ENCODE measurements around the gene CD69. TPM values are rescaled to one million over a fixed set of nuclear protein-coding genes. Genes with fewer than 3 reads are reported as not detected.
A peak's percentile ranks its signal among the peaks of the same experiment; 100 is the strongest.

The CD69 gene
- total RNA-seq, 1 experiment from 2014 or later, result not detected

DNA sequence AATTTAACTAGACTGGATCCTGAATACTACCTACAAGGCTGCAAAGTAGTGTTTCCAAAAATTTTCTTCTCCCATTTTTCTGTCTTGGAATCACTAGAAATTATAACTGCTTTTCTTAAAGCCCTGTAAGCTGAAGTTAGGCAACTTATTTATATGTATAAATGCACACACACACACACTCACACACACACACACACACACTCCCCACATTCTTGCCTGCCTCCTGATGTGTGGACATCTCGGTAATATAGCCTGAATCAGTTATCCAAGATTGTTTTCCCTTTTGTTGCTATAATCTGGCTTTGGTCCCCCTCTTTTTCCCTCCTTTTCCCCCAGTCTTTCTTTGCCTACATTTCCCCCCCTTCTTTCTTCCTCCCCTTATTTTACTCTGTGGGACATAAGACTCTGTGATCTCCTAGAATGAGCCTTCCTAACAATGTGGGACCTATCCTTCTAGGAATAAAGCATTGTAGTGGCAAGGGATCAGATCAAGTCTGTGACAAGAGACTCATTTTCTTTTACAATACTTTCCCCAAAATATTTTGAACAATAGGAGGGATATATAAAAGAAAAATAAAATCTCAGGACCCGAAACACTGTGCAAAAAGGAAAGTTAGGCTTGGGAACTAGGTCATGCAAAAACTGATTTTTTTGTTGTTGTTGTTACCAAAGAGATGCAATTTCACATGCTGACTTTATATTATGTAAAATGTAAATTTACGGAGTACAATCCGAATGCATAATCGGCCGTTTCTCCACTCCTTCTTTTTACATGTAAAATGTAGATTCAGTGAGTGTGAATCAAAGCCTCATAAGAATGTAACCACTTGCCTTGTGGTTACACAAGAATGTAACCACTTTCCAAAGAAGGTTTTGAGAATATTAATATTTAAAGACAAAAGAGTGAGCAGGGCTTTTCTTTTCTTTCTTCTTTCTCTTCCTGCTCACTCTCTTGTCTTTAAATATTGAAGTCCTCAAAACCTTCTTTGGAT, 26.3 kb upstream of the CD69 start:
- Histone ChIP-seq H3K4me3 (peak overlapping the region; percentile 26), H3K9me3 (peaks cover 3% of the 10 kb centered on the region; the same call in 1 of the 2 replicates), H3K27me3 (no peaks in the 10 kb centered on the region), H3K36me3 (no peaks in the 10 kb centered on the region)
- DNase-seq, result no peak

GRCh38 chr12:9784816-9785215, 24.1 kb upstream of the CD69 start:
- H3K36me3 ChIP-seq, result no peaks in the 10 kb centered on the region
- H3K4me3 ChIP-seq, result no peak overlapping the region
- DNase-seq, result no peak
- no peaks in the 10 kb centered on the region for H3K27me3 ChIP-seq
- peaks cover 2% of the 10 kb centered on the region; the same call in 1 of the 2 replicates for H3K9me3 ChIP-seq

DNA sequence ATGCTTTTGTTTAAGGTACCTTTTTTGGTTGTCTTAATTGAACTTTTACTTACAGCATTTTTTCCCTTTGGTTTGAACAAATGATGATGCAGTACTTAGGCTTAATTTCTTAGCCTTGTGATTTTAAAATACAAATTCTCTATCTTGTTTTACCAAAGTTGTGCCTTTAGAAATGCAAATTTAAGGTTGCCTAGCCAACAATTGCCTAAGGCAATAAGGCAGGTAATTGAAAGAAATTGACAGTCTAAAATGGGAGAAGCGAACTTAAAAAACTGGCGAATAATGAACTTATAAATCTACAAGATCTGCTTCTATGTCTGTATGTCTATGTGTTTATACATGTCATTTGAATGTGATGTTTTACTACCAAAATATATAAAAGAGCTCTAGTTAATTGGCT, 23.6 kb upstream of the CD69 start:
- Histone ChIP-seq H3K4me3 (no peak overlapping the region), H3K36me3 (no peaks in the 10 kb centered on the region), H3K27me3 (no peaks in the 10 kb centered on the region), H3K9me3 (no peaks in the 10 kb centered on the region)
- DNase-seq, result no peak

- H3K27me3 ChIP-seq, result no peaks in the 10 kb centered on the region
- DNase-seq, result no peak
- no peaks in the 10 kb centered on the region for H3K36me3 ChIP-seq
- H3K4me3 ChIP-seq, result no peak overlapping the region
- no peaks in the 10 kb centered on the region for H3K9me3 ChIP-seq
Measured at GRCh38 chr12:9782547-9783382, 22.1 kb upstream of the CD69 start.

DNA sequence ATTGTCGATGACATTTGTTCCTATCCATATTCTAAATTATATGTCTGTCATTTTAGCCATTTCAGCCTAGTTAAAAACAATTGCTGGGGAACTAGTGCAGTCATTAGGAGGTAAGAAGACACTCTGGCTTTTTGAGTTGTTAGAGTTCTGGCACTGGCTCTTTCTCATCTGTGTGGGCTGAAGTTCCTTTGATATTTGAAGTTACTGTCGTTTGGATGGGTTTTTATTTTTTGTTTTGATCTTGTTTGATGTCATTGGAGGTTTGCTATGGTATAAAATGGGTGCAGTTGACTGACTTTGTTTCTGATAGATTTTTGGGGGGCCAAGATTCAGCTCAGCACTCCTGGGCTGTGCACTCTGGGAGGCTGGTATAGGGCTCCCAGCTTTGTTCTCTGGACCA, 20.7 kb upstream of the CD69 start:
- Histone ChIP-seq H3K27me3 (no peaks in the 10 kb centered on the region), H3K4me3 (no peak overlapping the region), H3K36me3 (no peaks in the 10 kb centered on the region)

DNA sequence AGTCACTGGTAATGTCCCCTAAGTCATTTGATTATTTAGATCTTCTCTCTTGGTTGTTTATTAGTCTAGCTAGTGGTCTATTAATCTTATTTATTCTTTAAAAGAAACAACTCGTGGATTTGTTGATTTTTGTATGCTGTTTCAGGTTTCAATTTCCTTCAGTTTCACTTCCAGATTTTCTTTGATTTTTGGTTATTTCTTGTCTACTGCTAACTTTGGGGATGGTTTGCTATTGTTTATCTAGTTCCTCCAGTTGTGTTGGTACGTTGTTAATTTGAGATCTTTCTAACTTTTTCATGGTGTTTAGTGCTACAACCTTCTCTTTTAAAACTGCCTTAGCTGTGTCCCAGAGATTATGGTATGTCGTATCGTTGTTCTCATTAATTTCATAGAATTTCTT, 18.5 kb upstream of the CD69 start:
- H3K4me3 ChIP-seq, result no peak overlapping the region
- no peaks in the 10 kb centered on the region for H3K27me3 ChIP-seq
- H3K36me3 ChIP-seq, result no peaks in the 10 kb centered on the region
- H3K9me3 ChIP-seq, result no peaks in the 10 kb centered on the region
- DNase-seq, result no peak

More for the DNA sequence above, 20.7 kb upstream of the CD69 start:
- no peak for DNase-seq
- no peaks in the 10 kb centered on the region for H3K9me3 ChIP-seq

DNA sequence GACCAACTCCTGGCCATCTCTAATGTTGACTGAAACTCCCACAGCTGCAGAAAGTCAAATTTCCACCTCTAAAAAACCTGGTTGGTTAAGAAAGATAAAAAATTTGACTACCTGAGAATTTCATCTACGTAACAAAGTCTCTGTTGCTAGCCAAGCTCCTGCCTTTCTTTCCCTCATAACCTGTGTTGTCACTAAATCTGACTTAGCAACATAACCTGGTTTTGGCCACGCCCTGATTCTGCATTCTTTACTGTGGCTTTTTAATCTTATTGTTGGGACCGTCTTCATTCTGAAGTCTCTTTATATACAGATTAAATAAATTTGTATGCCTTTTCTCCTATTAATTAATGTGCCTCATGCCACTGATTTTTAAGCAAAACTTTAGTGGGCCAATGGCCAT, 16.1 kb upstream of the CD69 start:
- DNase-seq, result no peak
- Histone ChIP-seq H3K27me3 (no peaks in the 10 kb centered on the region), H3K36me3 (no peaks in the 10 kb centered on the region), H3K9me3 (no peaks in the 10 kb centered on the region), H3K4me3 (no peak overlapping the region)

DNA sequence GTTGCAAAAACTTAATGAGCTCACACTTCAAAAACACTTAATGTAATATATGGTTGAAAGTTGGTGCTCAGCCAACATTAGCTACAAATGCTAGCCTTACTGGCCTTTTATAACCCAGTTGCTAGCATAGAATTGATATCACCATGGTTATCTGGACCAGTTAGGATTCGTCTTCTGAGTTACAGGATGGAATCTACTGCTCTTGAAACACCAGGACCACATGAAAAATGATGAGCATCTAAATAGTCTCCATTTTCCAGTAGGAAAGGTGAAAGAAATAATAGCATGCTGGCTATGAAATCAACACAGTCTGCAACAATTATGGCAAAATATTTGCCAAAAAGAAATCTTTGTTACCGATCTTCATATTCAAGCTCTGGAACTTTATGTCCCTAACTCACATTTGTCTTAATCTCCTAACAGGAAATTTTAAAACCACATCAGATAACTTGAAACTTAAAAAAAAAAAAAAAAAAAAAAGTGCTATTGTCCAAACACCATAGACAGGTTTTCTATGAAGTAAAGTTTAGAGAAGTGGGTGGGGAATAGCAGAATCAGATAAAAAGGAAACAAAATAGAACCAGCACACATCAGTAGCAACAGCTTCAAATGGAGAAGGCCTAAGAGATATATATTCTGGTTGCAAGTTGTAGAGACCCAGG, 12.6 kb upstream of the CD69 start:
- H3K27me3 ChIP-seq, result no peaks in the 10 kb centered on the region
- H3K4me3 ChIP-seq, result no peak overlapping the region
- no peak for DNase-seq
- H3K9me3 ChIP-seq, result no peaks in the 10 kb centered on the region
- no peaks in the 10 kb centered on the region for H3K36me3 ChIP-seq

DNA sequence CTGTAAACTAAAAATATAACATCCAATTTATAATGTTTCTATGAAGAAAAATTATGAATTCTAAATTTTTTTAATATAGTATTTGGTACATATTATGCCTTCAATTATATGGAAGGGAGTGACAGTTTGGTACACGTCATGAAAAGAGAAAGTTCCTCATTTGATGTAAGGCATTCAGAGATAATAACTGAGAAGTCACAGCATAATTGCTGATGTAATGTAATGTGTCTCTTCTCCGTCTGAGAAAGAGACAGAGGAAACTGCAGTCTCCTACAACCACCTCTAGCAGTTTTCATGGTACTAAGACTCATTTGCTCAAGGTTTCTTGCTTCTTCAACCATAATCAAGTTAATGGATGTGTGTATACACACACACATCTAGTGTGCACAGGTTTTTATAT, 2.3 kb upstream of the CD69 start:
- DNase-seq, result no peak
- Histone ChIP-seq H3K9me3 (no peaks in the 10 kb centered on the region), H3K27me3 (no peaks in the 10 kb centered on the region), H3K36me3 (no peaks in the 10 kb centered on the region), H3K4me3 (no peak overlapping the region)

DNA sequence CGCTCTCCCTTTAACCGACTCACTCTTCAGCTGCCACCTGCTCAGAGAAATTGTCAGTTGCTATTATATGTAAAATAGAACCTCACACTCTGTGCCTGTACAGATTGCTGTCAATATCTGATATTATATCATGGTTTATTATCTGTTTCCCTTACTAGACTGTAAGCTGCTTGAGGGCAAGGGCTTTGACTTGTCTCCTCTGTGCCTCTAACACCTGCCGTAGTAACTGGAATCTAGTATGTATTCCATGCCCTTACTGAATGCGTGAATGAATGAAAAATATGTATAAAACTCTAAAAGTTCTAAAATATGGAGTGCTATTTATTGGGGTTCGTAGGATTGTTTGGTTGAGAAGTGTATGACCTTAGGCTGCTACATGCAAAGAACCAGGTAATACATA, 1.7 kb upstream of the CD69 start:
- no peaks in the 10 kb centered on the region for H3K36me3 ChIP-seq
- H3K4me3 ChIP-seq, result no peak overlapping the region
- no peaks in the 10 kb centered on the region for H3K27me3 ChIP-seq
- DNase-seq, result no peak
- H3K9me3 ChIP-seq, result no peaks in the 10 kb centered on the region

- no peaks in the 10 kb centered on the region for H3K36me3 ChIP-seq
- DNase-seq, result no peak
- no peak overlapping the region for H3K4me3 ChIP-seq
- H3K27me3 ChIP-seq, result no peaks in the 10 kb centered on the region
- no peaks in the 10 kb centered on the region for H3K9me3 ChIP-seq
Measured at GRCh38 chr12:9761419-9761781, 699 bp upstream of the CD69 start.

GRCh38 chr12:9760120-9760519, 581 bp downstream of the CD69 start:
- Histone ChIP-seq H3K27me3 (no peaks in the 10 kb centered on the region), H3K9me3 (no peaks in the 10 kb centered on the region), H3K4me3 (no peak overlapping the region), H3K36me3 (no peaks in the 10 kb centered on the region)
- no peak for DNase-seq

GRCh38 chr12:9759694-9760093, 1.0 kb downstream of the CD69 start:
- no peak for DNase-seq
- H3K27me3 ChIP-seq, result no peaks in the 10 kb centered on the region
- H3K9me3 ChIP-seq, result no peaks in the 10 kb centered on the region
- H3K36me3 ChIP-seq, result no peaks in the 10 kb centered on the region
- H3K4me3 ChIP-seq, result no peak overlapping the region

- H3K4me3 ChIP-seq, result peak overlapping the region; percentile 30
- DNase-seq, result no peak
- no peaks in the 10 kb centered on the region for H3K9me3 ChIP-seq
- no peaks in the 10 kb centered on the region for H3K27me3 ChIP-seq
- no peaks in the 10 kb centered on the region for H3K36me3 ChIP-seq
Measured at GRCh38 chr12:9758119-9758518, 2.6 kb downstream of the CD69 start.

DNA sequence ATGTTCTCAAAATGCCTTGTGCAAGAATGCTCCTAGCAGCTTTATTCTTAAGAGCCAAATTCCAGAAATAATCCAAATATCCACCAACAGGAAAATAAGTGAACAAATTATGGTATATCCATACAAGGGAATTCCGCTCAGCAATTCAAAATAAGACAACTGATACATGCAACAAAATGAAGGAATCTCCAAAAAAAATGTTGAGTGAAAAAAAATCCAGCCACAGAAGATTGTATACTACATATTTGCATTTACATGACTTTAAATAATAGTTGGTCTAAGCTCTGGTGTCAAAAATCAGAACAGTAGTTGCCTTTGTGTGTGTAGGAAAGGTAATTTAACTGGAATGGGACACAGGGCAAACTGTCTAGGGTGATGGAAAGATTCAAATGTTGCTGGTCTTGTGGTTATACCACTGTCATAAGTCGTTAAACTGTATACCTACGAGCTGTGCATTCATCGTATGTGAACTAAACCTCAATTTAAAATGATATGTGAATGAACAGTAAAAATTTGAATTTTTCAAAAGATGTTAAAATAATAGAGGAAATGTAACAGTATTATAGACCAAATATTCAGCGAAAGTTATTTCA, 3.2 kb downstream of the CD69 start:
- no peak overlapping the region for H3K4me3 ChIP-seq
- no peak for DNase-seq
- no peaks in the 10 kb centered on the region for H3K9me3 ChIP-seq
- H3K36me3 ChIP-seq, result no peaks in the 10 kb centered on the region
- H3K27me3 ChIP-seq, result no peaks in the 10 kb centered on the region

DNA sequence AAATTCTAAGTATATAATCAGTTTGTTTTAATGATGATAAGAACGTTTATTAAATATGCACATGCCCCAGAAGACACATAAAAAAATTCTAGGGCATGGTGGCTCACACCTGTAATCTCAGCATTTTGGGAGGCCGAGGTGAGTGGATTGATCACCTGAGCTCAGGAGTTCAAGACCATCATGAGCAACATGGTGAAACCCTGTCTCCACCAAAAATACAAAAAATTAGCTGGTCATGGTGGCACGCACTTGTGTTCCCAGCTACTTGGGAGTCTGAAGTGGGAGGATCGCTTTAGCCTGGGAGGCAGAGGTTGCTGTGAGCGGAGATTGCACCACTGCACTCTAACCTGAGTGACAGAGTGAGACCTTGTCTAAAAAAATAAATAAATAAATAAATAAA, 4.0 kb downstream of the CD69 start:
- DNase-seq, result no peak
- no peaks in the 10 kb centered on the region for H3K27me3 ChIP-seq
- no peaks in the 10 kb centered on the region for H3K36me3 ChIP-seq
- H3K9me3 ChIP-seq, result no peaks in the 10 kb centered on the region
- H3K4me3 ChIP-seq, result no peak overlapping the region

DNA sequence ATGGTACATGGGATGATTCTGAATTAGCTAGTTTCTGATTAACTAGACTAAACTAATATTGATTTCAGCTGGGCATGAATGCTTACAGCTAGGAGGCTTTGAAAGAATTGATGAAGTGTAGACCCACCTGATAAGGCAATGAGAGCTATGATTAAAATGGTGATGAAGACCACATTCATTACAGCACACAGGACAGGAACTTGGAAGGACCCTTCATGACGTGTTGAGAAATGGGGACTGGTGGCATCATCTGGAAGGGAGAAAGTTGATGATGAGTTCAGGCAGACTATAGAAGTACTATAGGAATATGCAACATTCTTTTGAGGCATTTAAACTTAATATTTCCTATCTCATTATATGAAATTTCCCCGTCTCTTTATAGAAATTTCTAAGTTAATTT, 4.5 kb downstream of the CD69 start:
- Histone ChIP-seq H3K27me3 (no peaks in the 10 kb centered on the region), H3K4me3 (no peak overlapping the region), H3K9me3 (no peaks in the 10 kb centered on the region), H3K36me3 (no peaks in the 10 kb centered on the region)
- no peak for DNase-seq

Measured in MG63 (cell line).